Stomach (tissue), 4 donors: ENCODE data around the gene HOXC13.

Experiments
- EP300 ChIP-seq: sonication (generic); formaldehyde crosslinking; IDR thresholded peaks from one replicate; pipeline ENCODE4 v1.6.1; 2017; ENCODE audit warnings: antibody characterized with exemption
- POLR2A ChIP-seq, 4 donors: fragments of 450-650 bp; IDR thresholded peaks; one replicate each; pipeline ENCODE4 v1.6.1; 2016; ENCODE audit warnings: antibody characterized with exemption in 4 of 4, control low read depth in 2 of 4, mild to moderate bottlenecking in 1 of 4, moderate library complexity in 1 of 4
- POLR2AphosphoS5 ChIP-seq, 3 donors: sonication (generic); formaldehyde crosslinking; IDR thresholded peaks; one replicate each; pipeline ENCODE4 v1.6.1; 2016; ENCODE audit warnings: antibody characterized with exemption in 3 of 3
- TF ChIP-seq, protein P1 (sequence below), 7 experiments: fragments of 450-650 bp in 4 of 7; fragments of 200-600 bp in 3 of 7; sonication (generic) in 3 of 7; IDR thresholded peaks; one replicate each; pipeline ENCODE4 v1.5.1; 2016 to 2019; ENCODE audit warnings: antibody characterized with exemption in 7 of 7, control low read depth in 2 of 7, mild to moderate bottlenecking in 1 of 7

DNA sequence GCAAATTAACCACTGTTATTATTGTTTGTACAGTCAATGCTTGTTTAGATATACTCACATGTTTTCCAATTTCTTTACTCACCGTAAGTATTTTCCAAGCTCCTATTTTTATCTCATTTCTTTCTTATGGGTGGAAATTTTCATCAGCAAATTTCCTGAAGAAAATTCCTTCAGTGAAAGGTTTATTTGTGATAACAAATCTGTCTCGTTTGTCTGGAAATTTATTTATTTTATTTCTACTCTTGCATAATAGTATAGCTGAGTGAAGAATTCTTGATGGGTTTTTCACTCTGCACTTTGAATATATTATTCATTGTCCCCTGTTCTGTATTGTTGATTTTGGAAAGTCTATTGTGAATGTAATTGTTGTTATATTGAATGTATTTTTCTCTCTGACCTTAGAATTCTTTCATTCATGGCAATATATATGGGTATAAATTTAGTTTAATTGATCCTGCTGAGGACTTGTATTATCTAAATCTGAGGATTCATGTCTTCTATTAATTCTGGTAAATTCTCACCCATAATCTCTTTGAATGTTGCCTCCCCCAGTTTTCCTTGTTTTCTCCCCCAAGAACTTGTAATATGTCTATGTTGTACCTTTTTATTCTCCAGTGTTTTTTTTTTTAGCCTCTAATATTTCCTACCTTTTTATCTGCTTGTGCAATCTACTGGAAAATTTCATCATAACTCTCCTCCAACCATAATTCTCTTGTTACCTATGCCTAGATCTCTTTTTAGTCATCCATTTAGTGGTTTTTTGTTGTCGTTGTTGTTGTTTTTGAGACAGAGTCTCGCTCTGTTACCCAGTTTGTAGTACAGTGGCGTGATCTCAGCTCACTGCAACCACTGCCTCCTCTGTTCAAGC is 21.6 kb upstream of the HOXC13 start:
- TF ChIP-seq POLR2A (IDR thresholded peaks at IDR 0.05) (no peak), POLR2AphosphoS5 (IDR thresholded peaks at IDR 0.05) (no peak), EP300 (no peak)
- TF ChIP-seq, protein P1, sequence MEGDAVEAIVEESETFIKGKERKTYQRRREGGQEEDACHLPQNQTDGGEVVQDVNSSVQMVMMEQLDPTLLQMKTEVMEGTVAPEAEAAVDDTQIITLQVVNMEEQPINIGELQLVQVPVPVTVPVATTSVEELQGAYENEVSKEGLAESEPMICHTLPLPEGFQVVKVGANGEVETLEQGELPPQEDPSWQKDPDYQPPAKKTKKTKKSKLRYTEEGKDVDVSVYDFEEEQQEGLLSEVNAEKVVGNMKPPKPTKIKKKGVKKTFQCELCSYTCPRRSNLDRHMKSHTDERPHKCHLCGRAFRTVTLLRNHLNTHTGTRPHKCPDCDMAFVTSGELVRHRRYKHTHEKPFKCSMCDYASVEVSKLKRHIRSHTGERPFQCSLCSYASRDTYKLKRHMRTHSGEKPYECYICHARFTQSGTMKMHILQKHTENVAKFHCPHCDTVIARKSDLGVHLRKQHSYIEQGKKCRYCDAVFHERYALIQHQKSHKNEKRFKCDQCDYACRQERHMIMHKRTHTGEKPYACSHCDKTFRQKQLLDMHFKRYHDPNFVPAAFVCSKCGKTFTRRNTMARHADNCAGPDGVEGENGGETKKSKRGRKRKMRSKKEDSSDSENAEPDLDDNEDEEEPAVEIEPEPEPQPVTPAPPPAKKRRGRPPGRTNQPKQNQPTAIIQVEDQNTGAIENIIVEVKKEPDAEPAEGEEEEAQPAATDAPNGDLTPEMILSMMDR (IDR thresholded peaks at IDR 0.05) = no peak
